Right kidney (tissue), 9 donors: ENCODE data around the gene SDHA.
A peak's percentile ranks its signal among the peaks of the same experiment; 100 is the strongest.

Experiments
- DNase-seq: peaks from one replicate; pipeline ENCODE4 v3.0.0-alpha.2; 2016
- long read RNA-seq, 8 donors: transcript quantifications; one replicate each; lab custom pipeline, GENCODE V29; 2026

The SDHA gene
- long read RNA-seq, donor 1, transcript SDHA-201 (15 exons, 2,390 nt), result major isoform, 34 of 61 reads
- long read RNA-seq, donor 1, partial matches to known transcripts, result 24 of 61 reads
- long read RNA-seq, donor 1, other reads (novel, unspliced or antisense), result 0 of 61 reads
- long read RNA-seq, donor 2, transcript SDHA-201 (15 exons, 2,390 nt), result major isoform, 17 of 42 reads
- long read RNA-seq, donor 2, partial matches to known transcripts, result 24 of 42 reads
- long read RNA-seq, donor 2, other reads (novel, unspliced or antisense), result 0 of 42 reads
- long read RNA-seq, donor 3, transcript SDHA-201 (15 exons, 2,390 nt), result major isoform, 9 of 18 reads
- long read RNA-seq, donor 3, partial matches to known transcripts, result 8 of 18 reads
- long read RNA-seq, donor 3, other reads (novel, unspliced or antisense), result 0 of 18 reads
- long read RNA-seq, donor 4, transcript SDHA-201 (15 exons, 2,390 nt), result major isoform, 17 of 44 reads
- long read RNA-seq, donor 4, partial matches to known transcripts, result 23 of 44 reads
- long read RNA-seq, donor 4, other reads (novel, unspliced or antisense), result 0 of 44 reads
- long read RNA-seq, donor 5, transcript SDHA-201 (15 exons, 2,390 nt), result major isoform, 28 of 83 reads
- long read RNA-seq, donor 5, partial matches to known transcripts, result 51 of 83 reads
- long read RNA-seq, donor 5, other reads (novel, unspliced or antisense), result 0 of 83 reads
- long read RNA-seq, donor 6, transcript SDHA-201 (15 exons, 2,390 nt), result major isoform, 20 of 52 reads
- long read RNA-seq, donor 6, partial matches to known transcripts, result 27 of 52 reads
- long read RNA-seq, donor 6, other reads (novel, unspliced or antisense), result 0 of 52 reads
- long read RNA-seq, donor 7, transcript SDHA-201 (15 exons, 2,390 nt), result major isoform, 35 of 91 reads
- long read RNA-seq, donor 7, transcript SDHA-214 (6 exons, 3,001 nt), result minor isoform, 7 of 91 reads
- long read RNA-seq, donor 7, partial matches to known transcripts, result 48 of 91 reads
- long read RNA-seq, donor 7, other reads (novel, unspliced or antisense), result 0 of 91 reads
- long read RNA-seq, donor 8, transcript SDHA-201 (15 exons, 2,390 nt), result major isoform, 31 of 69 reads
- long read RNA-seq, donor 8, partial matches to known transcripts, result 34 of 69 reads
- long read RNA-seq, donor 8, other reads (novel, unspliced or antisense), result 0 of 69 reads

DNA sequence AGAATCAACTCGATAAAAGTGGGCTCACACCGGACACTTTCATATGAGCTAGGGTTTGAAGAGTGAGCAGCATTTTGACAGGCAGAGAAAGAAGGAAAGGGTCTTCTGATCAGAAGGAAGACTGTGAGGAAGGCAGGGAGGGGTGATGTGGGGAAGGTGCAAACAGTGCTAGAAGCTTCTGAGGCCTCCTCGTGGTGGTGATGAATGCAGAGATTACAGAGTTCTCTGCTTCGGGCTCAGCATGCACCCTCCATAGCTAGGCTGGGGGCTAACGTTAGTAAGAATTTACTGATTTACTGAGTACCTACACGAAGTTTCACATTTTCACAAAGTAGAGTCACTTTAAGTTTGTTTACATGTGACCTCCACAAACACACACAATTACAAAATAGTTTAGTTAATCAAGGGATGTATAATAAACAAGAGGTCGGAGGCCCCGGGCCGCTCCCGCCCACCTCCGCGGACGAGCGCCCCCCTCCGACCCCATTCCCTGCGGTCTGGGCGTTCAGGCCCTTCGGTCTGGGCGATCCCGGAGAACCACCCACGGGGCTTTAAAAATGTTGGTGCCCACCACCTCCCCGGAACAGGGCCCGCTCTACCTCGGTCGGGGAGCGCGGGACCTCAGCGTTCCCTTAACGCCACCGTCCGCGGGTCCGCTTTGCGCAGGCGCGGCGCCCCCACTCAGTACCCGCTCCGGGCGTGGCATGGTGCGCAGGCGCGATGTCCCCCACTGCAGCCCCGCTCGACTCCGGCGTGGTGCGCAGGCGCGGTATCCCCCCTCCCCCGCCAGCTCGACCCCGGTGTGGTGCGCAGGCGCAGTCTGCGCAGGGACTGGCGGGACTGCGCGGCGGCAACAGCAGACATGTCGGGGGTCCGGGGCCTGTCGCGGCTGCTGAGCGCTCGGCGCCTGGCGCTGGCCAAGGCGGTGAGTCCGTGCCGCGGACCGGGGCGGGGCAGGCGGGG lies at the start of gene SDHA, which contains the start of gene CCDC127:
Gene SDHA, plus strand, starts transcription at position 827 of the 963 bp plus-strand sequence. Its CDS starts 36 bp downstream, at position 863.
Gene CCDC127, minus strand, starts transcription at position 660 of the 963 bp plus-strand sequence. CDS start 1,304 bp downstream, outside the sequence.
- DNase-seq, result peak; percentile 97

GRCh38 chr5:169071-169727 lies 48.9 kb upstream of the SDHA start:
- DNase-seq, result no peak

DNA sequence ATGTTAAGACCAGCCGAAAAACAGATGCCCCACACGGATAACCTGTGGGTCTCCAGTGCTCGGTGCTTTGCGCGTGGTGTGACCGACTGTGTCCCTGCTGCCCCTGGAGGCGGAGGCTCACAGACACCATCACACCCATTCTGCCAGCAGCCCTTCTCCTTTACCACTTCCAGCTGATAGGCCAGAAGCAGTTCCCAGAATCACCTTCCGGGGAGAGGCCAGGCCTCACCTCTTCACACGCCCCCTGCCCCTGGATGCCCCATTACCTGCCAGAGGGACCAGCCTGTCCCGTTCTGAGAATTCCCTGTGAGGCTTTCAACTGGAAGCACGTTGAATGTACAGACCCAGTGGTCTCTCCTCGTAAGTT lies 48.4 kb upstream of the SDHA start:
- no peak for DNase-seq

- no peak for DNase-seq
Observed at GRCh38 chr5:170971-171800, 46.9 kb upstream of the SDHA start.

DNA sequence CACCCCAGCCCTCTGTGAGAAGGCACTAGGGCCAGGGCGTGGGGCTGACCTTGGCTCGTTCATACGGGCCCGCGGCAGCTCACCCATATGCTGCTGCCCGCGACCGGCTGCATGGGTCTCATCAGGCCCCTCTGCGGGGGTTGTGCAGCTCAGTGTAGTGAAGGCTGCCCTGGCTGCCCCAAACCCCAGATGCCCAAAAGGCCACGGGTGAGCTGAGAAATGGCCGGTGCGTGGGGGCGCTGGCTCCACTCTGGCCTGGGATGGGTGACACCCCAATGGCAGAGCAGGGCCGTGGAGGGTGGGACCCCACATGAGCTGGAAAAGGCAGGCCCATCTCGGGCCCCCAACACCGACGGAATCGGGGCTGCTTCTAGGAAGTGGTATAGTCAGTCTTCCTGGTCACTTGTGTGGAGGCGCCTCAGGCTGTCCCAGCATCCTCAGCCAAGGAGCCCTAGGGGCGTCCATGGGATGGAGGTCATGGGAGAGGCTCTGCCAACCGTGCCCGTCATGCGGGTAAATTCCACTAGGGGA lies 46.3 kb upstream of the SDHA start:
- no peak for DNase-seq

GRCh38 chr5:172421-172820 lies 45.7 kb upstream of the SDHA start:
- DNase-seq, result no peak

GRCh38 chr5:172841-173251 lies 45.3 kb upstream of the SDHA start:
- DNase-seq, result no peak

GRCh38 chr5:173392-174290 lies 44.5 kb upstream of the SDHA start:
- DNase-seq, result no peak

DNA sequence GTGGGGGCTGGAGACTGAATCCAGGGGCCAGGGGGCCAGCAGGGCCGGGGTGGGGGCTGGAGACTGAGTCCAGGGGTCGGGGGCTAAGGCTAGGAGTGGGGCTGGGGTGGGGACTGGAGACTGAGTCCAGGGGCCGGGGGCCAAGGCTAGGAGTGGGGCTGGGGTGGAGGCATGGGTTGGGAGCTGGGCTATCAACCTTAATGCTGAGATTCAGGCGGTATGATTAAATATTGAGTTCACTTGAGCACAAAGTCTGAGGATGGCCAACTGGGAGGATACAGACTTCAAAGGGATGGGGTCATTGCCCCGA lies 43.9 kb upstream of the SDHA start:
- no peak for DNase-seq

DNA sequence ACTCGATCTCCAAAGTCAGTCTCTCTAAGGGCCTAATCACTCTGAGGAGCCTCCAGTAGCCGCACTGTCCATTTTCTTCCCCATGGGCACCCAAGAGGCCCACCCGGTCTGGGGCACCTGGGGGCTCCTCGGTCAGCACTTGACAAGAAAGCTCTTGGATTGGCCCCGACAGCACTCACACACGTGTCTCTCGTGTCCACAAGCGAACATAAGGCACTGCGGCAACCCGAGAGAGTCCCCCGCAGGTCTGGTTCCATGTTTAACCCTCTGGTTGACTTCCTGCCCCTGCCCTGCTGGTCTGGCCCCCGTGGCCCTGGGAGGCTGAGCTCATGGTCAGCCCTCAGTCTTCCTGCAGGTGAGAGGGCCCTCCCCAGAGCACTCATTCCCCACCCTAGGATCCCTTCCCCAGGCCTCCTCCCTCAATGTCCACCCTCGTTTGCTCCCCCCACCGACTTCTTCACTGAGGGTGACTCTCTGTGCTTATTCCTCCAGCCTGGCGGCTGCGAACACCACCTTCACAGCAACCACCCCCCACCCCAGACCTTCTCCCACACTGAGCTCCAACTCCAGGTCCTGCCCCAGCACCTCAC lies 43.1 kb upstream of the SDHA start:
- no peak for DNase-seq

GRCh38 chr5:176296-176823 lies 41.8 kb upstream of the SDHA start:
- DNase-seq, result no peak

DNA sequence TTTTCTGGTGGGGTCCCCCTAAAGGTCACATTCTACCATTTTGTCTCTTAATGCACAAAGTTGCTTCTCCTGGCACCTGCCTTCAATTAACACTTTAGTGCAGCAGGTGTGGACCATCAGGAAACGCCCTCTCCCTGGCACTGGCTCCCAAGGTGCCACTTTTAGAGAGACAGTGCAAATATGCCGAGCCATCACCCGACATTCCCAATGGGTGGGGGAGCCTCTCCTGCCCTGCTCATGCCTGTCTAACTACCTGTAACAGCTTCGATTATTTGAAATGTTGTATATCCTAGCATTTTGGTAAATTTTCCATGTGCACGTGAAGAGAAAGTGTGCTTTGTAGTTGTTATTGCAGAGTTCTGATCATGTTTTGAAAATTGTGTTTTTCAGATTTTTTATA lies 40.0 kb upstream of the SDHA start:
- DNase-seq, result no peak

GRCh38 chr5:179401-179800 lies 38.7 kb upstream of the SDHA start:
- no peak for DNase-seq

DNA sequence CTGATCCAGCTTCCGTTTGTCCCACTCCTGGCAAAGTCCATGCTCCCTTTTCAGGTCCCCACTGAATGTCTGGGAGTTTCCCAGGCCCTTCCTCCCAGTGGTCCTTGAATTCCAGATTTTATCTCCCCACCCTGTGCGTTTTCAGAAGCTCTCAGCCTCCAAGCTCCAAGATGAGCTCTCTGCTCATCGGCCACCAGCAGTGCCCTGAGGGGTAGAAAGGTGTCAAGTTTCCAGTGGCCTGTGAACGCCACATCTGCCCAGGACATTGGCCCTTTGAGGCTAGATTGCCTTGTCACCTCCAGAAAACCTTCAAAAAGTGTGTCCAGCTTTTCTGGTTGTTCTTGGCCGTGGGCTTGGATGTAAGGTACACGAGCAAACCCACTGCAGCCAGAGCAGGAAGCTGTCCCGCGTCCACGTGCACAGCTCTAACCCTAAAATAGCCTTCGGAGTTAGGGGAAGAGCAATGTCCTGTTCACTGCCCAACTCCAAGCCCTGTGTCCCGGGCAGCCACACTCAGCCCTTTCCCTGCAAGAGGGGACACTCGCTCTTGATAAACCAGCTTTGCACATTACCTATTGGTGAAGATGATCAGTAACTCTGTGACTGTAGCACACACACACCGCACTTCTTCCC lies 37.7 kb upstream of the SDHA start:
- no peak for DNase-seq

GRCh38 chr5:181160-181559 lies 37.0 kb upstream of the SDHA start:
- no peak for DNase-seq

DNA sequence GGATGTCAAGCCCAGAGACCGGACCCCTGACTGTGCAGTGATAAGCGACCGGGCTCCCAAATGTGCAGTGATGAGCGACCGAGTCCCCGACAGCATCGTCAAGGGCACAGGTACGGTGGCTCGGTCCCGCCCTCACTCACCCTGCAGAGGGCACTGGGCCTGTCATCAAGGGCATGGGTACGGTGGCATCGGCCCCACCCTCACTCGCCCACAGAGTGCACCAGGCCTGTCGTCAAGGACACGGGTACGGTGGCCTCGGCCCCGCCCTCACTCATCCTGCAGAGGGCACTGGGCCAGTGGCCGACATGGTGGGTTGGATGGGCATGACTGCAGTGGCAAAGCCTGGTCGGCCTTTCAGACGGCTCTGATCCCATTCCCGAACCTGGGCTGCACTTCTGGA lies 36.6 kb upstream of the SDHA start:
- DNase-seq, result no peak

DNA sequence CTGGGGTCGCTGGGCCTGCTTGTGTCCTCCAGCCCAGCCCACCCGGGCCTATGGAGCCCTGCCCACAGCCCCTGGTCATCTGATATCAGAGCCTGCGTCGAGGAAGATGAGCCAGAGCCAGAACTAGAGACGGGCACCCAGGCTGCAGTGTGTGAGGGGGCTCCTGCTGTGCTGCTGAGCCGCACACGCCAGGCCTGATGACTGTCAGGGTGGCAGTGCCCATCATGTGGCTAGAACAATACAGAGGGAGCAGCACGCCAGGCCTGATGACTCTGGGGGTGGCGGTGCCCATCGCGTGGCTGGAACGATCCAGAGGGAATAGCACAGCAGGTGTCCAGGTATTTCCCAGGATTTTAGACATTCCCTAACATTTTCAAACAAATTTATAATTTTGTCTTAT lies 36.0 kb upstream of the SDHA start:
- no peak for DNase-seq

GRCh38 chr5:184471-184870 lies 33.6 kb upstream of the SDHA start:
- DNase-seq, result no peak
